Fibroblast of mammary gland (primary cell): ENCODE data around the gene NUDT16L1.

ENCODE experiments used
- DNase-seq: peaks from one replicate; pipeline ENCODE4 v3.0.0-alpha.2; 2010; ENCODE audit warnings: low read depth
- H3K4me3 ChIP-seq: 2 replicates; pipeline ENCODE4 v1.5.1; 2011; ENCODE audit warnings: low read depth, mild to moderate bottlenecking, low read length, moderate library complexity; ENCODE audit not compliant: control insufficient read depth
- CTCF ChIP-seq: conservative IDR thresholded peaks from 2 replicates; pipeline ENCODE4 v1.5.1; 2011; ENCODE audit warnings: low read depth, low read length, inconsistent platforms; ENCODE audit not compliant: control insufficient read depth, insufficient read depth

The NUDT16L1 gene

GRCh38 chr16:4664538-4665418 is 28.6 kb upstream of the NUDT16L1 start:
- no peak overlapping the region for H3K4me3 ChIP-seq
- no peak for TF ChIP-seq CTCF
- peak; percentile 77 for DNase-seq

- no peak for DNase-seq
- H3K4me3 ChIP-seq = no peak overlapping the region
- no peak for TF ChIP-seq CTCF
These were observed 26.7 kb upstream of the NUDT16L1 start for GRCh38 chr16:4666537-4667202.

GRCh38 chr16:4667203-4667963 is 26.0 kb upstream of the NUDT16L1 start:
- no peak overlapping the region for H3K4me3 ChIP-seq
- DNase-seq = no peak
- TF ChIP-seq CTCF = no peak

- H3K4me3 ChIP-seq = no peak overlapping the region
- no peak for DNase-seq
- TF ChIP-seq CTCF = no peak
These were observed 24.9 kb upstream of the NUDT16L1 start for GRCh38 chr16:4668313-4668960.

- DNase-seq = no peak
- no peak for TF ChIP-seq CTCF
- H3K4me3 ChIP-seq = no peak overlapping the region
These were observed 19.8 kb upstream of the NUDT16L1 start for GRCh38 chr16:4673387-4674046.
